Neural cell (in vitro differentiated cells): ENCODE measurements around the gene ALG5. TPM values are rescaled to one million over a fixed set of nuclear protein-coding genes. Genes with fewer than 3 reads are reported as not detected.

Experiments used
- H2AFZ ChIP-seq: fragments of 200-600, 300-800 bp; sonication (generic), shearing (Covaris generic); 2 replicates; pipeline ENCODE4 v1.6.0; 2014; ENCODE audit warnings: low read depth, mild to moderate bottlenecking, antibody characterized with exemption, low read length, moderate library complexity
- H3F3A ChIP-seq: fragments of 200-600 bp; shearing (Covaris generic); 2 replicates; pipeline ENCODE4 v1.6.1; 2016; ENCODE audit warnings: mild to moderate bottlenecking, moderate library complexity, mixed read lengths, antibody characterized with exemption, low read length; ENCODE audit not compliant: insufficient read depth, poor library complexity, severe bottlenecking
- H3K27ac ChIP-seq: fragments of 200-600, 300-800 bp; sonication (generic), shearing (Covaris generic); 2 replicates; pipeline ENCODE4 v1.5.1; 2014; ENCODE audit warnings: mild to moderate bottlenecking, low read length, moderate library complexity
- H3K27me3 ChIP-seq: fragments of 300-800, 200-600 bp; sonication (generic), shearing (Covaris generic); 2 replicates; pipeline ENCODE4 v1.6.0; 2014; ENCODE audit warnings: mild to moderate bottlenecking, low read depth, low read length, moderate library complexity; ENCODE audit not compliant: insufficient read depth
- H3K36me3 ChIP-seq: fragments of 300-800, 200-600 bp; sonication (generic), shearing (Covaris generic); 2 replicates; pipeline ENCODE4 v1.5.1; 2014; ENCODE audit warnings: mild to moderate bottlenecking, antibody characterized with exemption, low read length, moderate library complexity; ENCODE audit not compliant: insufficient read depth
- H3K4me2 ChIP-seq: fragments of 300-800, 200-600 bp; sonication (generic), shearing (Covaris generic); 2 replicates; pipeline ENCODE4 v1.6.0; 2014; ENCODE audit warnings: mild to moderate bottlenecking, low read length
- H3K4me3 ChIP-seq: fragments of 300-800, 200-600 bp; sonication (generic), shearing (Covaris generic); 2 replicates; pipeline ENCODE4 v1.5.1; 2014; ENCODE audit warnings: mild to moderate bottlenecking, low read length, moderate library complexity
- H3K79me2 ChIP-seq: fragments of 200-600 bp; shearing (Covaris generic); replicated peaks from 2 replicates; pipeline ENCODE4 v1.6.0; 2014; ENCODE audit warnings: mild to moderate bottlenecking, low read length, moderate library complexity; ENCODE audit not compliant: insufficient read depth
- H3K9ac ChIP-seq: fragments of 300-800, 200-600 bp; sonication (generic), shearing (Covaris generic); 2 replicates; pipeline ENCODE4 v1.6.1; 2016; ENCODE audit warnings: mild to moderate bottlenecking, low read length, mixed read lengths
- H3K9me2 ChIP-seq: fragments of 200-600 bp; shearing (Covaris generic); 2 replicates; pipeline ENCODE4 v1.6.1; 2016; ENCODE audit warnings: mild to moderate bottlenecking, low read length, mixed read lengths; ENCODE audit not compliant: insufficient read depth
- H3K9me3 ChIP-seq: fragments of 200-600, 300-800 bp; sonication (generic), shearing (Covaris generic); 2 replicates; pipeline ENCODE4 v1.6.1; 2016; ENCODE audit warnings: mild to moderate bottlenecking, mixed run types, low read length, moderate library complexity, mixed read lengths
- H4K20me1 ChIP-seq: fragments of 200-600 bp; shearing (Covaris generic); 2 replicates; pipeline ENCODE4 v1.6.1; 2016; ENCODE audit warnings: mild to moderate bottlenecking, mixed run types; ENCODE audit not compliant: insufficient read depth
- CTCF ChIP-seq: fragments of 450-650 bp; IDR thresholded peaks from 2 replicates; pipeline ENCODE4 v1.5.1; 2014; ENCODE audit warnings: antibody characterized with exemption, mild to moderate bottlenecking, moderate library complexity; ENCODE audit not compliant: poor library complexity, severe bottlenecking
- EP300 ChIP-seq: fragments of 450-650 bp; conservative IDR thresholded peaks from 2 replicates; pipeline ENCODE4 v1.6.1; 2014; ENCODE audit warnings: antibody characterized with exemption, mild to moderate bottlenecking, moderate library complexity; ENCODE audit not compliant: poor library complexity, severe bottlenecking
- EZH2 ChIP-seq: fragments of 200-600, 300-800 bp; shearing (Covaris generic), sonication (generic); IDR thresholded peaks from 2 replicates; pipeline ENCODE4 v1.6.1; 2014; ENCODE audit warnings: antibody characterized with exemption, low read length, borderline replicate concordance, mild to moderate bottlenecking; ENCODE audit not compliant: insufficient read depth, poor library complexity, severe bottlenecking
- MXI1 ChIP-seq: fragments of 450-650 bp; conservative IDR thresholded peaks from 2 replicates; pipeline ENCODE4 v1.6.1; 2014; ENCODE audit warnings: antibody characterized with exemption, mild to moderate bottlenecking; ENCODE audit not compliant: poor library complexity, severe bottlenecking
- POLR2AphosphoS5 ChIP-seq: IDR thresholded peaks from 2 replicates; pipeline ENCODE4 v1.6.1; 2012
- RAD21 ChIP-seq: fragments of 450-650 bp; conservative IDR thresholded peaks from 2 replicates; pipeline ENCODE4 v1.6.1; 2014; ENCODE audit warnings: antibody characterized with exemption, mild to moderate bottlenecking, moderate library complexity
- REST ChIP-seq: IDR thresholded peaks from 2 replicates; pipeline ENCODE4 v1.6.1; 2012; ENCODE audit warnings: borderline replicate concordance
- SMC3 ChIP-seq: fragments of 450-650 bp; conservative IDR thresholded peaks from 2 replicates; pipeline ENCODE4 v1.6.1; 2014; ENCODE audit warnings: antibody characterized with exemption, mild to moderate bottlenecking, moderate library complexity; ENCODE audit not compliant: poor library complexity
- TAF1 ChIP-seq: IDR thresholded peaks from 2 replicates; pipeline ENCODE4 v1.6.1; 2012; ENCODE audit warnings: low read depth
- polyA plus RNA-seq: library from polyadenylated mRNA; depleted of rRNA; stranded (reverse); fragments of >200 nt; gene quantifications from 2 replicates; pipeline ENCODE4 v1.2.3, GENCODE V29; 2014

The ALG5 gene
- polyA plus RNA-seq, 1 donor from 2014 or later: 63.0 TPM

- TF ChIP-seq TAF1 (no peak), MXI1 (no peak), REST (no peak), POLR2AphosphoS5 (no peak), EP300 (no peak), EZH2 (no peak), RAD21 (no peak), SMC3 (no peak), CTCF (no peak)
- Histone ChIP-seq H3K36me3 (peaks cover 8% of the 10 kb centered on the region), H3K9me2 (no peaks in the 10 kb centered on the region)
These were observed 41.6 kb upstream of the ALG5 start for GRCh38 chr13:37040789-37041188.

GRCh38 chr13:37039896-37040295, 40.8 kb upstream of the ALG5 start:
- Histone ChIP-seq H3F3A (no peaks in the 10 kb centered on the region), H2AFZ (no peak overlapping the region), H3K9me3 (no peaks in the 10 kb centered on the region), H3K27ac (no peak overlapping the region), H3K27me3 (no peaks in the 10 kb centered on the region), H3K9me2 (no peaks in the 10 kb centered on the region), H3K79me2 (no peaks in the 10 kb centered on the region), H3K9ac (no peak overlapping the region), H3K36me3 (peaks cover 13% of the 10 kb centered on the region), H3K4me3 (no peak overlapping the region), H3K4me2 (no peak overlapping the region), H4K20me1 (no peaks in the 10 kb centered on the region)
- no peak for TF ChIP-seq POLR2AphosphoS5
- no peak for TF ChIP-seq MXI1
- no peak for TF ChIP-seq EZH2
- no peak for TF ChIP-seq CTCF
- no peak for TF ChIP-seq EP300
- no peak for TF ChIP-seq RAD21
- TF ChIP-seq SMC3: no peak

More at GRCh38 chr13:37040789-37041188, 41.6 kb upstream of the ALG5 start:
- Histone ChIP-seq H3K4me3 (no peak overlapping the region), H3K27ac (no peak overlapping the region), H3K9me3 (no peaks in the 10 kb centered on the region), H3K4me2 (no peak overlapping the region), H2AFZ (no peak overlapping the region), H3F3A (no peaks in the 10 kb centered on the region), H3K9ac (no peak overlapping the region), H3K27me3 (no peaks in the 10 kb centered on the region), H3K79me2 (no peaks in the 10 kb centered on the region), H4K20me1 (no peaks in the 10 kb centered on the region)
